SK-N-SH (cell line): ENCODE results near the gene POLR3G. TPM values are rescaled to one million over a fixed set of nuclear protein-coding genes. Genes with fewer than 3 reads are reported as not detected.

ENCODE experiments used
- CTCF ChIA-PET: fragments of 300-600, 350-600 bp; formaldehyde crosslinking; extraction: SDS; loops from one replicate; lab custom pipeline; 2021; lab: Yijun Ruan, JAX
- POLR2A ChIA-PET: fragments of 350-600 bp; sonication (Branson Sonifier 250); formaldehyde crosslinking; extraction: SDS; loops from one replicate; lab custom pipeline; 2020; ENCODE audit warnings: antibody characterized with exemption, inconsistent platforms; lab: Yijun Ruan, JAX
- DNase-seq: peaks from one replicate; pipeline ENCODE4 v3.0.0; 2012
- H2AFZ ChIP-seq: fragments of 200-600 bp; sonication (generic); 2 replicates; pipeline ENCODE4 v1.8.1; 2016; ENCODE audit warnings: antibody characterized with exemption, mild to moderate bottlenecking, low read depth
- H3F3A ChIP-seq: fragments of 200-600 bp; sonication (generic); replicated peaks from 2 replicates; pipeline ENCODE3; 2016; ENCODE audit warnings: antibody characterized with exemption, mild to moderate bottlenecking; ENCODE audit not compliant: insufficient read depth
- H3K27ac ChIP-seq, 2 experiments: fragments of 200-500 bp in 1 of 2; fragments of 200-600 bp in 1 of 2; sonication (Bioruptor generic) in 1 of 2; sonication (generic), shearing (Covaris generic) in 1 of 2; 2 replicates each; pipeline versions ENCODE4 v1.5.1 to v1.6.1; 2014 to 2016; ENCODE audit warnings: low read depth in 2 of 2, inconsistent platforms in 1 of 2, low read length in 1 of 2, mild to moderate bottlenecking in 1 of 2, mixed read lengths in 1 of 2
- H3K27me3 ChIP-seq: fragments of 200-600 bp; sonication (generic), shearing (Covaris generic); 2 replicates; pipeline ENCODE4 v1.6.1; 2016; ENCODE audit warnings: mixed run types; ENCODE audit not compliant: insufficient read depth
- H3K36me3 ChIP-seq, 2 experiments: fragments of 200-500 bp in 1 of 2; fragments of 200-600 bp in 1 of 2; sonication (Bioruptor generic) in 1 of 2; sonication (generic) in 1 of 2; replicated peaks in 1 of 2; 2 replicates each; pipeline versions ENCODE3 to v1.5.1; 2014 to 2016; ENCODE audit warnings: low read length in 1 of 2, mild to moderate bottlenecking in 1 of 2; ENCODE audit not compliant: insufficient read depth in 2 of 2, control insufficient read depth in 1 of 2
- H3K4me1 ChIP-seq, 2 experiments: fragments of 200-500 bp in 1 of 2; fragments of 200-600 bp in 1 of 2; sonication (Bioruptor generic) in 1 of 2; sonication (generic), shearing (Covaris generic) in 1 of 2; 2 replicates each; pipeline versions ENCODE4 v1.5.1 to v1.6.1; 2014 to 2016; ENCODE audit warnings: low read depth in 1 of 2, low read length in 1 of 2, mixed run types in 1 of 2; ENCODE audit not compliant: insufficient read depth in 2 of 2, control insufficient read depth in 1 of 2
- H3K4me2 ChIP-seq: fragments of 200-600 bp; sonication (generic), shearing (Covaris generic); 2 replicates; pipeline ENCODE4 v1.6.1; 2017; ENCODE audit warnings: mixed run types
- H3K4me3 ChIP-seq, 2 experiments: fragments of 200-500 bp in 1 of 2; fragments of 200-600 bp in 1 of 2; sonication (Bioruptor generic) in 1 of 2; sonication (generic), shearing (Covaris generic) in 1 of 2; 2 replicates each; pipeline versions ENCODE4 v1.5.1 to v1.8.1; 2014 to 2016; ENCODE audit warnings: low read depth in 2 of 2, inconsistent platforms in 1 of 2, low read length in 1 of 2, mild to moderate bottlenecking in 1 of 2, mixed read lengths in 1 of 2, moderate library complexity in 1 of 2
- H3K79me2 ChIP-seq: fragments of 200-600 bp; sonication (generic); 2 replicates; pipeline ENCODE4 v1.8.1; 2017; ENCODE audit warnings: mild to moderate bottlenecking; ENCODE audit not compliant: insufficient read depth
- H3K9ac ChIP-seq: fragments of 200-600 bp; sonication (generic); 2 replicates; pipeline ENCODE4 v1.6.1; 2017; ENCODE audit warnings: mixed run types
- H3K9me2 ChIP-seq: fragments of 200-600 bp; sonication (generic); 2 replicates; pipeline ENCODE4 v1.6.1; 2017; ENCODE audit warnings: mixed run types
- H3K9me3 ChIP-seq: fragments of 200-600 bp; sonication (generic); 2 replicates; pipeline ENCODE4 v1.6.1; 2017; ENCODE audit warnings: mixed run types, mild to moderate bottlenecking, moderate library complexity
- H4K20me1 ChIP-seq: fragments of 200-600 bp; sonication (generic); 2 replicates; pipeline ENCODE4 v1.6.1; 2017; ENCODE audit warnings: mild to moderate bottlenecking, mixed run types; ENCODE audit not compliant: insufficient read depth
- ELF1 ChIP-seq: IDR thresholded peaks from 2 replicates; pipeline ENCODE4 v1.4.0; 2012
- EP300 ChIP-seq, 2 experiments: IDR thresholded peaks; 2 replicates each; pipeline versions ENCODE4 v1.4.0 to v1.6.1; 2012; ENCODE audit warnings: borderline replicate concordance in 1 of 2, low read depth in 1 of 2, low read length in 1 of 2
- FOXJ3 ChIP-seq: sonication (generic); formaldehyde crosslinking; IDR thresholded peaks from 2 replicates; pipeline ENCODE4 v1.5.1; 2020; ENCODE audit warnings: mild to moderate bottlenecking, missing genetic modification reagents
- FOXM1 ChIP-seq: IDR thresholded peaks from 2 replicates; pipeline ENCODE4 v1.4.0; 2012; ENCODE audit warnings: low read depth, mild to moderate bottlenecking
- GATA2 ChIP-seq: sonication (generic); formaldehyde crosslinking; IDR thresholded peaks from 2 replicates; pipeline ENCODE4 v1.5.0; 2020; ENCODE audit warnings: mild to moderate bottlenecking, missing genetic modification reagents
- MEF2A ChIP-seq: IDR thresholded peaks from 2 replicates; pipeline ENCODE4 v1.4.0; 2012; ENCODE audit warnings: low read depth, borderline replicate concordance
- POLR2AphosphoS5 ChIP-seq: IDR thresholded peaks from 2 replicates; pipeline ENCODE4 v1.6.1; 2012; ENCODE audit warnings: low read depth, low read length
- RAD21 ChIP-seq: IDR thresholded peaks from 2 replicates; pipeline ENCODE4 v1.6.1; 2012; ENCODE audit warnings: mild to moderate bottlenecking, low read length
- RCOR1 ChIP-seq: fragments of 150-350 bp; IDR thresholded peaks from 2 replicates; pipeline ENCODE4 v1.6.1; 2017; ENCODE audit warnings: antibody characterized with exemption, low read length
- SMC3 ChIP-seq: IDR thresholded peaks from 2 replicates; pipeline ENCODE4 v1.6.1; 2012; ENCODE audit warnings: low read depth, low read length, improper control_type of control experiment
- TCF12 ChIP-seq: IDR thresholded peaks from 2 replicates; pipeline ENCODE4 v1.4.0; 2012
- TEAD4 ChIP-seq: IDR thresholded peaks from 2 replicates; pipeline ENCODE4 v1.4.0; 2012; ENCODE audit warnings: mild to moderate bottlenecking, borderline replicate concordance; ENCODE audit not compliant: insufficient read depth
- ZBTB33 ChIP-seq: IDR thresholded peaks from 2 replicates; pipeline ENCODE4 v1.4.0; 2012; ENCODE audit warnings: low read depth, borderline replicate concordance
- polyA plus RNA-seq, 3 experiments: library from polyadenylated mRNA; depleted of rRNA; stranded (reverse); fragments of >200 nt; gene quantifications; 2 replicates each; pipeline ENCODE4 v1.2.3, GENCODE V29; 2012
- TF ChIP-seq, protein P1 (sequence below): fragments of 150-350 bp; IDR thresholded peaks from 2 replicates; pipeline ENCODE4 v1.6.1; 2016; ENCODE audit warnings: mild to moderate bottlenecking, low read depth, low read length
- TF ChIP-seq, protein P2 (sequence below): IDR thresholded peaks from 2 replicates; pipeline ENCODE4; 2012

The POLR3G gene
- polyA plus RNA-seq, 1 of the 3 experiments (the other 2 are of a cell fraction): 17.1 TPM

DNA sequence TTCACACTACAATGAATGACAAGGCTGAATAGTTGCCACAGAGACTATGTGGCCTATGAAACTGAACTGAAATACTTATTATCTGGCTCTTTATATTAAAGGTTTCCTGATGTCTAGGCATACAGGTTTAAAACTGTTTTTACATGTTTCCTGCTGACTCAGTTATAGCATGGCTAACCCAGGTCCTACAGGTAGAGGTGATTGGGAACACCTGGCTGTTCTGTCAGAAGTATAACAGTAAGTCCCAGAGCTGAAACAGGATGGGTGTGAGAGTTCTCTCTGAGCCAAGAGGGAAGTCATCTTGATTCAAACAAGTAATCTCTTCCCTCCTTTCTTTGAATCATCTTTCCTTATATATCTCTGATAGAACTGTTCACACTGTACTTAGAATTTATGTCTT, 79.0 kb downstream of the POLR3G start:
- no peak overlapping the region for H2AFZ ChIP-seq
- H3K4me1 ChIP-seq: no peaks in the 10 kb centered on the region; a peak in 1 of 4 replicates
- no peak overlapping the region for H3K4me3 ChIP-seq
- H3K79me2 ChIP-seq: no peaks in the 10 kb centered on the region
- ChIA-PET POLR2A (no interaction called here), CTCF (interaction anchor here (1.1 kb wide), 1 partner anchor 230 kb away, joined by 3 read pairs; no protein-coding TSS in a partner anchor)
- no peaks in the 10 kb centered on the region for H3K9me2 ChIP-seq
- H3K4me2 ChIP-seq: no peak overlapping the region
- no peak overlapping the region for H3K9ac ChIP-seq
- TF ChIP-seq RAD21 (no peak), TEAD4 (no peak), MEF2A (no peak), POLR2AphosphoS5 (no peak), ZBTB33 (no peak), FOXM1 (no peak), TCF12 (no peak), ELF1 (no peak), GATA2 (no peak), SMC3 (no peak), FOXJ3 (no peak), RCOR1 (no peak), EP300 (IDR thresholded peaks at IDR 0.05; ENCODE audit: borderline replicate concordance in 1 of 2, low read depth in 1 of 2, low read length in 1 of 2) (no peak)
- TF ChIP-seq, protein P1, sequence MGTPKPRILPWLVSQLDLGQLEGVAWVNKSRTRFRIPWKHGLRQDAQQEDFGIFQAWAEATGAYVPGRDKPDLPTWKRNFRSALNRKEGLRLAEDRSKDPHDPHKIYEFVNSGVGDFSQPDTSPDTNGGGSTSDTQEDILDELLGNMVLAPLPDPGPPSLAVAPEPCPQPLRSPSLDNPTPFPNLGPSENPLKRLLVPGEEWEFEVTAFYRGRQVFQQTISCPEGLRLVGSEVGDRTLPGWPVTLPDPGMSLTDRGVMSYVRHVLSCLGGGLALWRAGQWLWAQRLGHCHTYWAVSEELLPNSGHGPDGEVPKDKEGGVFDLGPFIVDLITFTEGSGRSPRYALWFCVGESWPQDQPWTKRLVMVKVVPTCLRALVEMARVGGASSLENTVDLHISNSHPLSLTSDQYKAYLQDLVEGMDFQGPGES: no peak
- TF ChIP-seq, protein P2, sequence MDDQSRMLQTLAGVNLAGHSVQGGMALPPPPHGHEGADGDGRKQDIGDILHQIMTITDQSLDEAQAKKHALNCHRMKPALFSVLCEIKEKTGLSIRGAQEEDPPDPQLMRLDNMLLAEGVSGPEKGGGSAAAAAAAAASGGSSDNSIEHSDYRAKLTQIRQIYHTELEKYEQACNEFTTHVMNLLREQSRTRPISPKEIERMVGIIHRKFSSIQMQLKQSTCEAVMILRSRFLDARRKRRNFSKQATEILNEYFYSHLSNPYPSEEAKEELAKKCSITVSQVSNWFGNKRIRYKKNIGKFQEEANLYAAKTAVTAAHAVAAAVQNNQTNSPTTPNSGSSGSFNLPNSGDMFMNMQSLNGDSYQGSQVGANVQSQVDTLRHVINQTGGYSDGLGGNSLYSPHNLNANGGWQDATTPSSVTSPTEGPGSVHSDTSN: no peak
- H3K9me3 ChIP-seq: no peaks in the 10 kb centered on the region
- no peaks in the 10 kb centered on the region for H3K36me3 ChIP-seq
- peaks cover 32% of the 10 kb centered on the region for H3K27me3 ChIP-seq
- no peak overlapping the region for H3K27ac ChIP-seq
- H4K20me1 ChIP-seq: no peaks in the 10 kb centered on the region
- H3F3A ChIP-seq: no peaks in the 10 kb centered on the region
- DNase-seq: no peak
